Superior temporal gyrus (tissue), 1 donor: ENCODE results near the gene UROC1.

Experiments
- DNase-seq: peaks from one replicate; pipeline ENCODE4 v3.0.0-alpha.2; 2016; ENCODE audit errors: extremely low spot score

The UROC1 gene

DNA sequence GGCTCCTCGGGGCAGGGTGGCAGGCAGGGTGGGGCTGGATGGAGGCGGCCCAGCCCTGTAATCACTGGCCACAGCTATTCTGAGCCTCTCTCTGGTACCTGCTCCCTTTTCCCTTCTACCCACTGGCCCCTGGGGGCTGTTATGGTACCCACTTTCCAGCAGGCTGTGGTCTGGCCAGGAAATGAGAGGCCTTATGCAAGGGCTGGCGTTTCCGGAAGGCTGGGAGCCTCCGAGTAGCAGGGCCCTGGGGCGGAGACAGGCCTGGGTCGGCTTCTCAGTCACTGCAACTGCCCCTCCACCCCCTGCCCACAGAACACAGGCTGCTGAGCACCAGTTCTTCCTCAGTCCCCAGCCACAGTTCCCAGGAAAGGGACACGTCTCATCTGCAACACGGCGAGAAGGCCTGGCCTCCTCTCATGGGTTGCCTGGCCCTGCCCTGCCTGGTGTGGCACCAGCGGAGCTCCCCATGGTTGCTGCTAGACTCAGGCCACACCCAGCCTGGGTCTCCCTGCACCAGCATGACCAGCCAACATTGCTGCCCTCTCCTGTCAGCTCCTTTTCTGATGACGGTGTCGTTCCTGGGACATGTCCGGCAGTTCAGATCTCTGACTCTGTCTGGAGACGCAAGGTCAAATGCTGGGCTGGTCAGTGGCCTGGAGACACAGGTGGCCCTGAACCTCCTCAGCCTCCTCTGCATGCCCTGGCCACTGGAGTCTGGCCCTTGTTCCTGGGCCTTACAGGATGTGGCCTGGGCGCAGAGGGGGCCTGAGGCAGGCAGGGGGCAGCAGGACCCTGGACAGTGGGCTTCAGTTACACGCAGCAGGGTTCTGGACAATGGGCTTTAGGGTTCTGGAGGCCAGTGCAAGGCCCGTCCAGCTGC lies 12.8 kb upstream of the UROC1 start:
- DNase-seq = no peak

DNA sequence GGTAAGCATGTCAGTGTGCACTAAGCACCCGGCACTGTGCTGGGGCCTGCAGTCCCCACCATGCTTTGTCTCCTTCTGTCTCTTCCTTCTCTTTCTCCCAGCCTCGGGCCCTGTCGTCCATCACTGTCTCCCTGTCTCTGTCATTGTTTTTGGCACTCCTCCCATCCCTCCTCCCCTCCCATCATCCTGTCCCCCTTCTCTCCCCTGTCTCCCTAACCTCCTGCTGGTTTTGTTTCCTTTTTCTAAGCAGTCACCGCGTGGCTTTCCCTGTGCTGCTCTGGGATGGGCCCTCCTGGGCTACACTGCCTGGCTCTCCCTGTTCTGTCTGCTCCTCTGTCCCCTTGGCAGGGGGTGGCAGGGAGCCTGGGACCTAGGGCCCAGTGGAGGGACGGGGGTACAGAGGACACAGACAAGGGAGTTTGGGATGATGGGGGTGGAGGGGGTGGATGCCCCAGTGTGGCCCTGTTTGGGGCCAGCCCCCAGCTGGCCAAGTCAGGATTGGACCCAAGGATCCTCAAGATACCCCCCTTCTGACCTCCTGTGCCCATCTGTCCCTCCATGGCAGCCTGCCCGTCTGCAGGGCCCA lies 12.1 kb upstream of the UROC1 start:
- no peak for DNase-seq

DNA sequence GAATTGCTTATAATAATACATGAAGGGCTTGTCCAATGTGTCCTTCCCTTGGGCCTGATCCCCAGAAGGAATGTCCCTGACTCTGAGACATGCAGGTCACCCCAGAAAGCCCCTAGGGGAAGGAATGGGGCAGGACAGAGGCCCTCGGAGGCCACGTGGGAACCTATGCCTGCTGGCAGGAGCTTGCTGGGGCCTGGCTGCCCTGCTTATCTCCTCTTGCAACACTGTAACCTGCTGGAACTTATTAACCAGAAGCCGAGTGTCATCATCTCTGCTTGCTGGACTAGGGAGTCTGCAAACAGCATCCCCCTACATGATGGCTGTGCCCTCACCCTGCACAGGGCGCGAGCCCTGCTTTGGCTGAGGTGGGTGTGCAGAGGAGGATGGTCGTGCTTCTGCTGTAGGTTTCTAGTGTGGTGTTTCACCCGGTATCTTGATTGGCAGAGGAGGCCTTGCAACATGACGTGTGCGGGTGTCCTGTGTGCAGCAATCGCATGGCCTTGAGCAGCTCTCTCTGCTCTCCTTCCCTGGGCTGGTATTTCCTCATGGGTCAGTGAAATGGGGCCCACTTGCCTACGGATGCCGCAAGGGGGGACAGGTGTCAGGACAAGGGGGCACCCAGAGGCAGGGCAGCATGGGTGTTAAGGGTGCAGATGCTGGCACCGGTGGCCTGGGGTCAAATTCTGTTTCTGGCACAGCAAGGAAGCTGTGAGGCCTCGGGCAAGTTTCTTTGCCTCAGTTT lies 11.4 kb upstream of the UROC1 start:
- no peak for DNase-seq

DNA sequence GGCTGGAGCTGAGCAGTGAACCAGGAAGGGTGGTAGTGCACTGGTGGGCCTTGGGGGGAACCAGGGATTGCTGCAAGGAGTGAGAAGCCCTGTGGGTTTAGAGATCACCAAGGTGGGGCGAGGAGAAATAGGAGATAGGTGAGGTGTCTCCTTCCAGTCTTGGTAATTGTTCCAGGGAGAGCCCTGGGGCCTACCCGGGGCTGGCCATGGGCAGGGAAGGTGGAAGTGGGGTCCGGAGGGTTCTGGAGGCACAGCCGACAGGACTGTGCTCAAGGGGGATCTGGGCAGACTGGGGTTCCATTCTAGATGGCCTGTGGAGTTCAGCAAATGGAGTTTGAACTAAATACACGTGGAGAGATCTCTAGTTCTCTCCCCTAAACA lies 10.8 kb upstream of the UROC1 start:
- DNase-seq = no peak

DNA sequence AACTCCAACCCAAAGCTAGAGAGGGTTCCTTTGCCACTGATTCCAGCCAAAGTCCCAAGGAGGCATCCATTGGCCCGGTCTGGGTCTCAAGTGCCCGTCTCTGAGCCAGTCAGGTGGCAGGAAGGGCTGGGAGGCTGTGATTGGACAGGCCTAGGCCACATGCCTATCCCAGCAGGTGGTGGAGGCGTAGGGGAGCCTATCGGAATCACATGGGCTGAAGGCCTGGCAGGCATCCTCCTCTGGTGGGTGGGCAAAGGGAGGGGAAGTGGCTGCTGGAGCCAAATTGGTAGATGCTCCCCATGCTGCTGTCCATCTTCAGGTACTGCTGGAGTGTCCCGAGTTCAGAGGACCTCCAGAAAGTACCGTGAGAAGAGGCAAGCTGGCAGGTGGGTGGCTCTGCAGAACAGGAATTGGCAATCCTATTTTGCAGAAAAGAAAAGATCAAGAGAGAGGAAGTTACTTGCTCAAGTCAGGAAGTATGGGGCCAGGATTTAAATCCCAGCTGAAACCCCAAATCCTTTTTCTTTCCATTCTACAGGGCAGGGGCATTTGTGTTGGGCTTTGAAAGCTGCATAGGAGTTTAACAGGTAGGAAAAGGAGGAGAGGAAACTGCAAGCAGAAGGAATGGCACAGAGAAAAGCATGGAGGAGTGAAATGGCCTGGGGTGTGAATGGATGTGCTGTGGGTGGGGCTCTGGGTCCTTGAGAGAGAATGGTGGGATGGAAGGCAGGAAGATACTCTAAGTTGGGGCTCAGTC lies 10.1 kb upstream of the UROC1 start:
- DNase-seq = no peak

DNA sequence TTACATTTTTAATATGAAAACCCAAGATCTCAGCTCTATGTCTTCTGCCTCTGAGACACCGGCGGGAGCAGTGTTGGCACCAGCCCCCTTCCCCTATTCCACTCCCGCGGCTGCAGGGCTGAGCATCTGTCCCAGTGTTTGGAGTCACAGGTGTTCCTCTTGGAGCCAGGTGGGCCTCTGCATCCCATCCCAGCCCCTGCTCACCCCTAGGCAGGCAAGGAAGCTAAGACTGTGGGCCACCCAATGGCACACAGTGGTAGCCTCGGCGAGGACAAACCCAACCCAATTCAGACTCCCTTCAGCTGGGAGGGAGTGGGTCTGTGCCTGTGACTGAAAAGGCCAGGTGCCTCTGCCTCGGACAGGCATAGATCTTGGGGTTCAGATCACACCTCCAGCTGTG lies 9.4 kb upstream of the UROC1 start:
- DNase-seq = no peak

DNA sequence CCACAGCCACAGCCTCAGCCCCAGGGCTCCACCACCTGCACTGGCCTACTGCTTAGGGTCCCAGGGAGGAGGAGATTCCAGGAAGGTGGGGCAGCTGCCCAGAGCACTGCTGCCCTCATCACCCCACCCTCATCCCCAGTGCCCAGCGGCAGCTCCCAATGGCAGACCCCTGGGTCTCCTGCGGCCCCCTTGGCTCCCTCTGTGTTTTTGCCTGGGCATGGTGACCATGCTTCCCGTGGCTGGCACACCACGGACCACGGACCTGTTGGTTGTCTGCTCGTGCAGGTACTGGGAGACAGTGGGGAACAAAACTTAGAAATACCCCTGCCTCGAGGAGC lies 9.1 kb upstream of the UROC1 start:
- DNase-seq = no peak

DNA sequence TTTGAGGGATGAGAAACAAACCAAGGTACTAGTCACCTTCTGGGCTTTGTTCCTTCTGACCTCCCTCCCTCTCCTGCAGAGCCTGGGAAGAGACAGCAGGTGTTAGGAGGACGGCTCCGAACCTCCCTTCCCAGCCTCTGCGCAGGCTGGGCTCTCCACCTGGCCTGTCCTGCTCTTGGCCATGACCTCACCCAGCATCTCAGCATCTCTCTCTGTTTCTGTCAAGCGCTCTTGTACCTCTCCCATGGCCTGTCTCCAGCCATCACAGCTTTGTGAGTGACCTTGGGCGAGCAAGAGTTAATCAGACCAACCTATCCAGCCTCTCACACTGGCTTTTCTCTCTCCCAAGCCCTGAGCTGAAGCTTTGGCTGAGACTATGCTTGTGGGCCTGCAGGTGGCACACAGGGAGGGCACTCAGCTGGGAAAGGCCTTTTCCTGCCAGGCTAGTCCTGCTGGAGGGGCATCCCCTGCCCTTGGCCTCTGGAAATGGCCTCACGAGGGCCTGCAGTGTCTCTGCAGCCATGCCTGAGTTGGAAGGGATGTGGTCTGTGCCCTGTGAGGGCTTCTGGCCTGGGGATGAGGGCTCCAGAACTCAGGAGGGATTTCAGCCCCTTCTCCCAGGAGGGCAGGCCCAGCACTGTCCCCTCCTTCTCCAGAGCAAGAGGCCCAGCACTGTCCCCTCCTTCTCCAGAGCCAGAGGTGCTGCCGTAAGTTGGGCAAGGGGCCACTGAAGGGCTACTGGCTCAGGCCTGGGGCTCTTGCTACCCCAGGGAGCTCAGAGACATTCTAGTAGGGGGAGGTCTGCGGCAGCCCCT lies 8.5 kb upstream of the UROC1 start:
- DNase-seq = no peak

DNA sequence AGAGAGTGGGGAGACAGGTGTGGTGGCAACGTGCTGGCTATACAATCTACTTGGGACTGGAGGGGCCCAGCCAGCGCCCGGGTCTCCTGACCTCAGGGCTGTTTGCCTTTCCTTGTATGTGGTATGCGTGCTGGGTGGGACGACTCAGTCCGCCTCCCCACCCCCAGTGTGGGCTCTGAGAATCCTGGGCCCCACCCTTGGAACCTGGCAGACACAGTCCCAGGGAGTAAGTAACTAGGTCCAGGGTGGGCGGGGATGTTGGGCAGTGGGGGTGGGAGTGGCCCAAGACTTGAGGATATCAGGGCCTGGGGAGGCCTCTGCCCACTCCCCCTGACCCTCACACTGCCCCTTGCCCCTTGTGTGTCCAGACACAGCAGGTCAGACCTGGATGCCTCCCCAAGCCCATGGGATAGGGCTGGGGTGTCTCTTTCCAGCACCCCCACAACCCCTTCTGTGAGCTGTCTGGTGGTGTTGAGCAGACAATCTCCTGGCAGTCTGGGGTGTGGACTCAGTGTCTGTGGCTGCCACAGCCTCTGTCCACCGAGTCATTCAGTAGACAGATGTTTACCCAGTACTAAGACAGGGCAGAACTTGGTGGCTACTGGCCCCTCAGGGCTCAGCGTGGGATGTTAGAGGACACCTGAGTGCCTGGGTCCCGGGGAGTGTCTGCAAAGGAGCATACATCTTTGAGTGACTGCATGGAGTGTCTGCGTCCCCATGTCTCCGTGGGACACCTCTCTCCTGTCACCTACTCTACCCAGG lies 7.7 kb upstream of the UROC1 start:
- DNase-seq = no peak

DNA sequence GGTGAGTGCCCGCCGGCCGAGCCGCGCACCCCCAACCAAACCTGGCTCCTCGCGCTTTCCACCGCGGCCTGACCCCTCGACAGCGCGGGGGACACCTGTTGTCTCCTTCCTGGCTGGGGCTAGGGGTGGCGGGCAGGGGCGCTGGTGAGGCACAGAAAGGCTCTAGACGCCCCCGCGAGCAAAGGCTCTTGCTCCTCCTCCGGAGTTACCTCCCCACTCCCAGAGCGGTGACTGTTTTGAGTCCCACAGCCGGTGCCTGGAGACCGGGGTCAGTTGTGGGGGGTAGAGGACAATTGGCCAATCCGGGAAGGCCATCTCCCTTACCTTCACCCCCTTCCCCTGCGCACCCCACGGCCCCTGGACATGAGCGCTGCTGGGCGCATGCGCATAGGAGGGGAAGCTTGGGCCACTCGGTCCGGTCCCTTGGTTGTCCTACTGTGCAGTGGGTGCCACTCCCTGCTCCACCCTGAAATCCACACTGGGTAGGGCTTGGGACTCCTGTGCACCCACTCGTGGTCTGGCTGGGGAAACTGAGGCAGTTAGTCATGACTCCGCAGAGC lies 6.9 kb upstream of the UROC1 start:
- DNase-seq = no peak

DNA sequence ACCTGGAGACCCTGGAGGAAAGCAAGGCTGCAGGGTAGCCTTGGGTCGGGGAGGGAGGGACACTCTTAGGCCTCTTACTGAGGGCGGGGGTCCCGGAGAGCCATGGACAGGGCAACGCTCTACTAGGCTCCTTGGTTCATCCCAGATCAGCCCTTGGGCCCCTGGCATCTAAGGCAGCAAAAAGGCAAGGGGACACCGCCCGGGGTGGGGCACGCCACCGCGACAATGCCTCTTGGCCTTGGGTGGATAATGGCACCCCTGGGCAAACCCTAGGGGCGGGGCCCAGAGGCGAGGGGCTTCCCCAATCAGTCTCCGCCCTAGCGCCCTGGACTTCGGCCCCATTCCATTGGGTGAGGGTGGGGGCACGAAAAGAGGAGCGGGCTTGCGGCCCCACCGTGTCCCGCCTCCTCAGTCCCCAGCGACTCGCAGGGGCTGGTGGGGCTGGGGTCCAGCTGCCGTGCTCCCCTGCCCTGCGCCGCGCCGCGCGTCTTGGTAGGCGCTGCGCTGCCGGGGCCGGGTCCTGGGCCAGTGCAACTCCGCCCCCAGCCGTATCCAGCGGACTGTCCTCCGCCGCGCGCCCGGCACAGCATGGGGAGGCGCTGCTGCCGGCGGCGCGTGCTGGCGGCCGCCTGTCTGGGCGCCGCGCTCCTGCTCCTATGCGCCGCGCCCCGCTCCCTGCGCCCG lies 6.3 kb upstream of the UROC1 start, which contains the start of gene CHST13:
Gene CHST13 (plus strand): TSS at position 411 of the 684 bp plus-strand sequence. CDS start 178 bp downstream, at position 589.
- no peak for DNase-seq

DNA sequence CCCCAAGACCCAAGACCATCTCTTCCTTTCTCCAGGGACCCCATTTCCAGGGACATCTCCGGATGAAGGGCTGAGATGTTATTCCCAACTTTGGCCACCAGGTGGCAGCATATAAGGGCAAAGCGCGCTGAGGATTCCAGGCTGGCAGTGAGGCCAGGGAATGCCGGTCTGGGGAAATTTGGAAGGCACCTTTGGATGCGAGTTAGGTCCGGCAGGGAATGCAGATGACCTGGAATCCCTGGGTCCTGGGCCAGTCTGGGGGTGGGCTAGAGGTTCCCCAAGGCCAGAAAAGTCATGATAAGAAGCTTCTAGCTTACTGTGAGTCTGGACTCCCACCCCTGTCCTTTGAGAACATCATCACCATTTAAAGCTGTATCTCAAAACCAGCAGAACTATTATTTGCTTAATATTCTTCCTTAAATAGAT lies 4.8 kb upstream of the UROC1 start:
- peak; percentile 83 for DNase-seq

DNA sequence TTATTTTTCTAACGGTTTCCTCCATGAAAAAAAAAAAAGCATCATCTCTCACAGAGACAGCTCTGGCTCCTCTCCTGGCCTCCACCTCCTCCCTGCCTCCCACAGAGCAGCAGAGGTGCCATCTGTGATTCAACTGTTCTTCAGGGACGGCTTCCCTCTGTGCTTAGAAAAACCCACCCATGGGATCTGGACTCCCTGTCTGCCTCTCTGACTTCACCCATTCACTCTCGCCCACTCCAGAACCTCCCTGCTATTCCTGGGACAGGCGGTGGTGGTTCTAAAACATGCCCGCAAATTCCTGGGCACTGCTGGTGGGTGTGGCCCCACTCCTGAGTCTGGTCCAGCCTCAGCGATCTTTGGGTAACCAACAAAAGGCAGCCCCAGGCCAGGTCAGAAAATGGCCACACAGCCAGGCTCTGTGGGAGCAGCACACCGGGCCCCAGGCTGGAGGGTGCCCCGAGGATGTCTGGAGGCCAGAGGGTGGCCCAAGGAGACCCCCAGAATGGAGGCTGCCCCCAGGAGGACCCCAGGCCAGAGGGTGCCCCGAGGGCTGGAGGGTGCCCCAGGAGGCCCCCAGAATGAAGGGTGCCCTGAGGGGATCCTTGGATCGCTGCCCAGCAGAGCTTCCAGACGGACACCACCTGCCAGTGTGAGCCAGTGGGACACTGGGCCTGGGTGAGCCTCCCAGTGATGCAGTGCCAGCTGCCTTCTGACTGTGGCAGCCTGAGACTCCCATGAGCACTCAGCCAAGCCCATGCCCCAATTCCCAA lies 3.7 kb upstream of the UROC1 start:
- peak; percentile 61 for DNase-seq

DNA sequence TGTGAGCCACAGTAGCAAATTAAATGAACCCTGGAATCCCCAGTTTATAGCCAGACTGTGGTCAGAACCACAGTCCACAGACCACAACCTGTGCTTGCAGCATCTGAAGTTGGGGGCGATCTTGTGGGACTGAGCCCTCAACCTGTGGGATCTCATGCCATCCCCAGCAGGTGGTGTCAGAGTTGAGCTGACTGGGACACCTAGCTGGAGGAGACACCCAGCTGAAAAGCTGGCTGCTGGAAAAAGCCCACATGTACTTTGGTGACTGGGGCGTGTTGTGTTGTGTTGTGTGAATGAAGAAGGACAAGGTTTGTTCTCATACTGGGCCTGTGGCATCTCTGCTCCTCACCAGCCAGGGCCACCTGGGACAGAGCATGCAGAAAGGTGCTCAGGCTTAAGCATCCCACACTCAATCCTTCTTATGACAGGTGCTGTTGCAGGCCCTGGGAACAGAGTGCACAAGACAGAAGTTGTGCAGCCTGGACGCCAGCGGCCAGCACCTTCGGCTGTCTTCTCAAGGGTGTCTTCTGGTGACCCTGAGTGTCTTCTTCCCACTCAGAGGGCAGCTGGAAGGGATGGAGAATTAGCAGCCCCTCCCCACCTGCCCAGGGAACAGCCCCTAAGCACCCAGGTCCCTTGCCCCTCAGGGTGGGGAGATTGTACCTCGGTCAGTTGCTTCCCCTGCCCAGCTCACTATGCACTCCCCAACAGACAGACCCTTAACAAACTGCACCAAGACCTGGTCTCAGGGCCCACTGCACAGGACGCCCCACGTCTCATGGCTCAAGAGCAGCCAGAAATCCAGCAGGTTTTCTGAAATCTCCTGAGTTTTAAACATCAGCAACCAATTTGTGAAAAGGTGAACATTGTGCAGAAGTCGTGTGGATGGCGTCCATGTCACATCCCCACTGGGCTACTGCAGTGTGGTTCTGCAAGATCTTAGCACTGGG lies 2.2 kb upstream of the UROC1 start:
- DNase-seq = no peak

DNA sequence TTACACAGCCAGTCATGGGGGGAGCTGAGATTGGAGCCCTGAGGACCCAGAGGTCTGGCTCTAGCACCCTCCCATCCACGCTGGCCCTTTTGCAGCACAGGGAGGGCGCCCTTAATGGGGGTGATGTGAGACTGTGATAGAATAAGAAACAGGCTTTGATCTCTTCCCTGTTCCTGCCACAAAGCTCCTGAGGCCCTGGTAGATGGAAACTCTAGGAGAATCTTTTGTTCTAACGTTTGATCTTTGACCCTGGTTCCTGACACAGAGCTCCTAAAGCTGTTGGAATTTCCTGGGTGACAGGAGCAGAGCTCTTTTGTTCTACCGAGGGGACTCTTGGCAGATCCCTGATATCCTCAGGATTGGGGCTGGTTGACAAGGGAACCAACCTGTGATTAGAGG lies 1.2 kb upstream of the UROC1 start:
- no peak for DNase-seq

DNA sequence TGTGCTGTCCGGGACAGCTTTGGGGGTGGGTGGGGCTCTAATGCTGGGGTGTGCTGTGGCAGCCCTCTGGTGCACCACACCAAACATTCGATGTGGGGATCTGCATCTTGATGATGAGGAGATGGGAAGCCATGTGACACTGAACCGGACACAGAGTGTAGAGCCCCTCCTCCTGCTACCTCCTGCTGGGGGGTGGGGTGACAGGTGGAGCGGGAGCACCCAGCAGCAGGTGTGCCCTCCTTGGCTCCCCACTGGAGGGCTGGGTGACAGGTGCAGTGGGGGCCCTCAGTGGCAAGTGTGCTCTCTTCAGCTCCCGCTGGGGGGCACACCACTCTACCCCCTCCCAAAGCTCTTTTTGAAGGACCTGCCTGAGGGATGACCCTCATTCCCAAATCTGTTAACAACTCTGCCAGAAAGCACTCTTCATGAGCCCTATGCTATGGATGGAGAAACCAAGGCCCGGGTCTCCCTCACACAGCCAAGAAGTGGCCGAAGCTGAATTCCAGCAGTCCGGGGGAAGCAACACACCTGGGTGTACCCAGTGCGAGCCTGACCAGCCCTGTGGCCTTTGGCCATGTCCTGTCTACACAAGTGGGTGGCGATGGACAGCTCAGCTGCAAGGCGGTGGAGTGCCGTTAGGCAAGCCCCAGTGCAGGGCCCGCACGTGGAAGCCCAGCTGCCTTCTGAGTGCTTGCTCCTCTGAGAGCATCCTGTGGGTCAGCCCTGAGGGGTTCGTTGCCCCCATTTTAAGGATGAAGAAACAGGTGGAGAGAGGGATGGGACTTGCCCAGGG lies 609 bp upstream of the UROC1 start:
- no peak for DNase-seq

DNA sequence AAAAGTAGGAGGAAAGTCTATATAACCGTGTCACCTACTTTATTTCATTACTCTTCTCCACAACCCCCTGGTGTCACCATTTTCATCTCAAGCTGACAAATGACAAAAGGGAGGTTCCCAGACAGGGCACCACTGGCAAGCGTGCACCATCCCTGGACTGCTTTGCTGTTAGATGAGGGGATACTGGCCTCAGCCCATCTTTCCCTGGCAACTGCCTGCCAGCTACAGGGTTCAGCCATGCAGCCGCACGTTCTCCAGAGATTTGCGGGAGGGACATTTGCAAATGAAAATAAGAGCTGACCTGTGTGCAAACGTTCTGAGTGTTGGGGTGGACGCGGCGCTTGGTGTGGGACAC lies 660 bp downstream of the UROC1 start:
- DNase-seq = no peak
